WERI-Rb-1 (cell line): ENCODE results near the gene UBB.

Experiments
- DNase-seq: peaks from one replicate; pipeline ENCODE4 v3.0.0-alpha.2; 2020
- H3K27ac ChIP-seq: fragments of 250-450 bp; sonication (Bioruptor Pico); 2 replicates; pipeline ENCODE4 v1.5.1; 2020; ENCODE audit warnings: mild to moderate bottlenecking, moderate library complexity
- H3K27me3 ChIP-seq: fragments of 250-450 bp; sonication (Bioruptor Pico); 2 replicates; pipeline ENCODE4 v1.5.1; 2021; ENCODE audit warnings: mild to moderate bottlenecking, low read depth, moderate library complexity; ENCODE audit not compliant: insufficient read depth, severe bottlenecking
- H3K36me3 ChIP-seq: fragments of 250-450 bp; sonication (Bioruptor Pico); 2 replicates; pipeline ENCODE4 v1.5.1; 2020; ENCODE audit warnings: mild to moderate bottlenecking, moderate library complexity
- H3K4me3 ChIP-seq: 2 replicates; pipeline ENCODE4 v1.5.1; 2011; ENCODE audit warnings: low read depth, mild to moderate bottlenecking, control low read depth, low read length
- H3K9me3 ChIP-seq: fragments of 250-450 bp; sonication (Bioruptor Pico); 2 replicates; pipeline ENCODE4 v1.5.1; 2021; ENCODE audit warnings: mild to moderate bottlenecking, moderate library complexity; ENCODE audit not compliant: severe bottlenecking
- CTCF ChIP-seq: IDR thresholded peaks from 2 replicates; pipeline ENCODE4 v1.5.1; 2011; ENCODE audit warnings: low read depth, mild to moderate bottlenecking, control low read depth, inconsistent platforms, low read length

UBB gene

DNA sequence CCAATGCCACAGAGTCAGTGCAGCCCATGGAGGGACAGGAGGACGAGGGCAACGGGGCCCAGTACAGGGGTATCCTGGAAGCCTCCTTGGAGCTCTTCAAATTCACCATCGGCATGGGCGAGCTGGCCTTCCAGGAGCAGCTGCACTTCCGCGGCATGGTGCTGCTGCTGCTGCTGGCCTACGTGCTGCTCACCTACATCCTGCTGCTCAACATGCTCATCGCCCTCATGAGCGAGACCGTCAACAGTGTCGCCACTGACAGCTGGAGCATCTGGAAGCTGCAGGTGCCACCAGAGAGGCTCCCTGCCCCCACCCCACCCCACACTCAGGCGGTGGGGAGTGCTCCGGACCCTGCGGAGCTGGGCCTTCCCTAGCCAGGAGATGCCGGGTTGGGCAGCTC, 51.1 kb downstream of the UBB start:
- TF ChIP-seq CTCF = no peak
- Histone ChIP-seq H3K36me3 (peaks cover 4% of the 10 kb centered on the region; the same call in 1 of the 2 replicates), H3K27ac (no peak overlapping the region), H3K4me3 (no peak overlapping the region), H3K27me3 (no peaks in the 10 kb centered on the region), H3K9me3 (no peaks in the 10 kb centered on the region)
- DNase-seq = no peak
